HG02759 (cell line): Measurements from ENCODE around the gene CSNK1G2.

Source experiments
- ATAC-seq: cut with Tn5 transposase; IDR thresholded peaks from one replicate; pipeline ENCODE4 v1.9.1; 2021; ENCODE audit warnings: mild to moderate bottlenecking, moderate library complexity; ENCODE audit not compliant: unreplicated experiment

Gene CSNK1G2

GRCh38 chr19:1962674-1963073 lies 21.7 kb downstream of the CSNK1G2 start:
- ATAC-seq, result no peak

GRCh38 chr19:1967087-1967608 lies 26.2 kb downstream of the CSNK1G2 start:
- no peak for ATAC-seq

GRCh38 chr19:1968279-1969175 lies 27.6 kb downstream of the CSNK1G2 start:
- ATAC-seq, result no peak

GRCh38 chr19:1969176-1970002 lies 28.4 kb downstream of the CSNK1G2 start:
- ATAC-seq, result no peak

GRCh38 chr19:1970003-1970805 lies 29.2 kb downstream of the CSNK1G2 start:
- ATAC-seq, result no peak

- ATAC-seq, result no peak
Observed at GRCh38 chr19:1970806-1971502, 30.0 kb downstream of the CSNK1G2 start.

- no peak for ATAC-seq
Observed at GRCh38 chr19:1974381-1975161, 33.6 kb downstream of the CSNK1G2 start.

- no peak for ATAC-seq
Observed at GRCh38 chr19:1975162-1975480, 34.1 kb downstream of the CSNK1G2 start.

GRCh38 chr19:1977120-1977519 lies 36.1 kb downstream of the CSNK1G2 start:
- no peak for ATAC-seq

GRCh38 chr19:1978346-1978894 lies 37.4 kb downstream of the CSNK1G2 start:
- ATAC-seq, result no peak

- ATAC-seq, result no peak
Observed at GRCh38 chr19:1979017-1979416, 38.0 kb downstream of the CSNK1G2 start.

- no peak for ATAC-seq
Observed at GRCh38 chr19:1979642-1980041, 38.7 kb downstream of the CSNK1G2 start.

GRCh38 chr19:1980091-1980808 lies 39.3 kb downstream of the CSNK1G2 start:
- ATAC-seq, result no peak

- ATAC-seq, result no peak
Observed at GRCh38 chr19:1980809-1981181, 39.8 kb downstream of the CSNK1G2 start.

GRCh38 chr19:1981253-1981652 lies 40.3 kb downstream of the CSNK1G2 start:
- no peak for ATAC-seq

- ATAC-seq, result no peak
Observed at GRCh38 chr19:1984357-1984756, 43.4 kb downstream of the CSNK1G2 start.

GRCh38 chr19:1985588-1986356 lies 44.8 kb downstream of the CSNK1G2 start:
- ATAC-seq, result no peak
